Measurements from ENCODE around the gene HOXC6.

Gene HOXC6

DNA sequence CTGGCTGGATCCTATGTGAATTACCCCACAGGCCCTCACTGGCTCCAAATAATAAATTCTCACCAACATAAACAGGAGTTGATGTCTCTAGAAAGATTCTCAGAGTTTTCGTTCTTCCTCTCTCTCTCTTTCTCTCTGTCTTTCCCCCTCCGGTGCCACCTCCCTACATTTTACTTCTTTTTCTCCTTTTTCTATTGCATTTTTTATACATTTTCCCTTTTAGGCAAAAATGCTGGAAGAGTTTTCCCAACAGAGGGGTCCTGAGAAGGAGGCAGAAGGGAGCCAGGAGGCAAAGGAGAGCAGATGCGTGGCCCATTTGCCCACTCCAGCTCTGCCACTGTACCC lies 826 bp upstream of the HOXC6 start:
- Histone ChIP-seq H2BK12ac (ENCODE audit: low read length in 2 of 2) (peak overlapping the region; percentile 21 to 28), H3K23ac (ENCODE audit: low read length in 2 of 2) (no peak overlapping the region), H2BK120ac (ENCODE audit: low read depth, low read length) (peak overlapping the region; percentile 92), H3K4me3 (ENCODE audit: insufficient read depth in 1 of 2, low read depth in 1 of 2, low read length in 2 of 2) (peak overlapping the region in 1 of 2 experiments; percentile 86), H3K36me3 (ENCODE audit: control insufficient read depth in 1 of 2, insufficient read depth in 2 of 2, low read depth in 1 of 2, low read length in 2 of 2) (peaks cover 7 to 18% of the 10 kb centered on the region in 2 experiments), H3K9me3 (ENCODE audit: control insufficient read depth, low read length) (no peaks in the 10 kb centered on the region), H2AFZ (ENCODE audit: low read depth, low read length) (no peak overlapping the region), H3K18ac (ENCODE audit: low read depth in 1 of 2, low read length in 2 of 2) (peak overlapping the region; percentile 52 to 79), H3K4me2 (ENCODE audit: low read length, poor library complexity, severe bottlenecking) (peak overlapping the region; percentile 62), H3K9ac (ENCODE audit: low read length) (peak overlapping the region; percentile 96), H2BK15ac (ENCODE audit: low read depth, poor library complexity, severe bottlenecking) (no peak overlapping the region), H2AK5ac (ENCODE audit: low read length, severe bottlenecking) (peak overlapping the region; percentile 92), H3K27ac (ENCODE audit: low read length, poor library complexity, severe bottlenecking) (peak overlapping the region; percentile 90), H3K14ac (ENCODE audit: low read length in 2 of 2) (peak overlapping the region in 1 of 2 experiments; percentile 36), H3K4ac (ENCODE audit: low read depth in 1 of 2, low read length in 2 of 2) (peak overlapping the region in 1 of 2 experiments; percentile 79), H3K27me3 (ENCODE audit: control insufficient read depth in 1 of 2, insufficient read depth in 1 of 2, low read length in 2 of 2) (peaks cover 0 to 3% of the 10 kb centered on the region in 2 experiments), H3K79me1 (replicated peaks; ENCODE audit: low read length, poor library complexity, severe bottlenecking) (no peaks in the 10 kb centered on the region), H3K4me1 (ENCODE audit: control insufficient read depth, insufficient read depth, low read depth, low read length) (peaks cover 41% of the 10 kb centered on the region), H4K8ac (ENCODE audit: low read length) (peak overlapping the region; percentile 7), H4K91ac (ENCODE audit: low read length) (peak overlapping the region; percentile 34), H2BK5ac (ENCODE audit: low read depth, low read length, poor library complexity, severe bottlenecking) (peak overlapping the region; percentile 92)
- no peak for DNase-seq
- 19% methylated on average over 3 of the region's 3 CpGs for WGBS

DNA sequence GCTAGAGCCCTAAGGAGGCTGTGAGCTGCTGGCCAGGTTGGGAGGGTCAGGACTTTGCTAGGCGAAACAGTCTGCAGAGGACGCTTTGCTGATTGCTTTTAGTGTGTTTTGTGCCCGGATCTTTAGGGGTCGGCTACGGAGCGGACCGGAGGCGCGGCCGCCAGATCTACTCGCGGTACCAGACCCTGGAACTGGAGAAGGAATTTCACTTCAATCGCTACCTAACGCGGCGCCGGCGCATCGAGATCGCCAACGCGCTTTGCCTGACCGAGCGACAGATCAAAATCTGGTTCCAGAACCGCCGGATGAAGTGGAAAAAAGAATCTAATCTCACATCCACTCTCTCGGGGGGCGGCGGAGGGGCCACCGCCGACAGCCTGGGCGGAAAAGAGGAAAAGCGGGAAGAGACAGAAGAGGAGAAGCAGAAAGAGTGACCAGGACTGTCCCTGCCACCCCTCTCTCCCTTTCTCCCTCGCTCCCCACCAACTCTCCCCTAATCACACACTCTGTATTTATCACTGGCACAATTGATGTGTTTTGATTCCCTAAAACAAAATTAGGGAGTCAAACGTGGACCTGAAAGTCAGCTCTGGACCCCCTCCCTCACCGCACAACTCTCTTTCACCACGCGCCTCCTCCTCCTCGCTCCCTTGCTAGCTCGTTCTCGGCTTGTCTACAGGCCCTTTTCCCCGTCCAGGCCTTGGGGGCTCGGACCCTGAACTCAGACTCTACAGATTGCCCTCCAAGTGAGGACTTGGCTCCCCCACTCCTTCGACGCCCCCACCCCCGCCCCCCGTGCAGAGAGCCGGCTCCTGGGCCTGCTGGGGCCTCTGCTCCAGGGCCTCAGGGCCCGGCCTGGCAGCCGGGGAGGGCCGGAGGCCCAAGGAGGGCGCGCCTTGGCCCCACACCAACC lies 1.5 kb downstream of the HOXC6 start:
- DNase-seq, result peak; percentile 56
- Histone ChIP-seq H3K36me3 (ENCODE audit: control insufficient read depth in 1 of 2, insufficient read depth in 2 of 2, low read depth in 1 of 2, low read length in 2 of 2) (peaks cover 7 to 23% of the 10 kb centered on the region in 2 experiments), H3K14ac (ENCODE audit: low read length in 2 of 2) (peak overlapping the region in 1 of 2 experiments; percentile 85), H2BK12ac (ENCODE audit: low read length in 2 of 2) (peak overlapping the region; percentile 6 to 74), H2BK5ac (ENCODE audit: low read depth, low read length, poor library complexity, severe bottlenecking) (peak overlapping the region; percentile 83), H4K8ac (ENCODE audit: low read length) (peak overlapping the region; percentile 84), H3K27ac (ENCODE audit: low read length, poor library complexity, severe bottlenecking) (peak overlapping the region; percentile 70), H3K18ac (ENCODE audit: low read depth in 1 of 2, low read length in 2 of 2) (peak overlapping the region; percentile 50 to 90), H3K27me3 (ENCODE audit: control insufficient read depth in 1 of 2, insufficient read depth in 1 of 2, low read length in 2 of 2) (peaks cover 0 to 3% of the 10 kb centered on the region in 2 experiments), H2BK120ac (ENCODE audit: low read depth, low read length) (peak overlapping the region; percentile 97), H3K4me1 (ENCODE audit: control insufficient read depth, insufficient read depth, low read depth, low read length) (peaks cover 41% of the 10 kb centered on the region), H3K4me3 (ENCODE audit: insufficient read depth in 1 of 2, low read depth in 1 of 2, low read length in 2 of 2) (peak overlapping the region; percentile 57 to 86), H3K9ac (ENCODE audit: low read length) (peak overlapping the region; percentile 96), H2AFZ (ENCODE audit: low read depth, low read length) (no peak overlapping the region), H2AK5ac (ENCODE audit: low read length, severe bottlenecking) (peak overlapping the region; percentile 96), H2BK15ac (ENCODE audit: low read depth, poor library complexity, severe bottlenecking) (peak overlapping the region; percentile 80), H3K9me3 (ENCODE audit: control insufficient read depth, low read length) (no peaks in the 10 kb centered on the region), H3K4ac (ENCODE audit: low read depth in 1 of 2, low read length in 2 of 2) (peak overlapping the region; percentile 57 to 92), H3K23ac (ENCODE audit: low read length in 2 of 2) (peak overlapping the region in 1 of 2 experiments; percentile 40), H3K79me1 (replicated peaks; ENCODE audit: low read length, poor library complexity, severe bottlenecking) (peaks cover 3% of the 10 kb centered on the region), H3K4me2 (ENCODE audit: low read length, poor library complexity, severe bottlenecking) (peak overlapping the region; percentile 86), H4K91ac (ENCODE audit: low read length) (peak overlapping the region; percentile 78)
- WGBS, result 8% methylated on average over 48 of the region's 53 CpGs

DNA sequence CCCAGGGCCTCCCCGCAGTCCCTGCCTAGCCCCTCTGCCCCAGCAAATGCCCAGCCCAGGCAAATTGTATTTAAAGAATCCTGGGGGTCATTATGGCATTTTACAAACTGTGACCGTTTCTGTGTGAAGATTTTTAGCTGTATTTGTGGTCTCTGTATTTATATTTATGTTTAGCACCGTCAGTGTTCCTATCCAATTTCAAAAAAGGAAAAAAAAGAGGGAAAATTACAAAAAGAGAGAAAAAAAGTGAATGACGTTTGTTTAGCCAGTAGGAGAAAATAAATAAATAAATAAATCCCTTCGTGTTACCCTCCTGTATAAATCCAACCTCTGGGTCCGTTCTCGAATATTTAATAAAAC lies 2.2 kb downstream of the HOXC6 start:
- WGBS, result 51% methylated on average over 2 of the region's 7 CpGs
- Histone ChIP-seq H3K79me1 (replicated peaks; ENCODE audit: low read length, poor library complexity, severe bottlenecking) (peaks cover 7% of the 10 kb centered on the region), H2BK15ac (ENCODE audit: low read depth, poor library complexity, severe bottlenecking) (peak overlapping the region; percentile 80)

DNA sequence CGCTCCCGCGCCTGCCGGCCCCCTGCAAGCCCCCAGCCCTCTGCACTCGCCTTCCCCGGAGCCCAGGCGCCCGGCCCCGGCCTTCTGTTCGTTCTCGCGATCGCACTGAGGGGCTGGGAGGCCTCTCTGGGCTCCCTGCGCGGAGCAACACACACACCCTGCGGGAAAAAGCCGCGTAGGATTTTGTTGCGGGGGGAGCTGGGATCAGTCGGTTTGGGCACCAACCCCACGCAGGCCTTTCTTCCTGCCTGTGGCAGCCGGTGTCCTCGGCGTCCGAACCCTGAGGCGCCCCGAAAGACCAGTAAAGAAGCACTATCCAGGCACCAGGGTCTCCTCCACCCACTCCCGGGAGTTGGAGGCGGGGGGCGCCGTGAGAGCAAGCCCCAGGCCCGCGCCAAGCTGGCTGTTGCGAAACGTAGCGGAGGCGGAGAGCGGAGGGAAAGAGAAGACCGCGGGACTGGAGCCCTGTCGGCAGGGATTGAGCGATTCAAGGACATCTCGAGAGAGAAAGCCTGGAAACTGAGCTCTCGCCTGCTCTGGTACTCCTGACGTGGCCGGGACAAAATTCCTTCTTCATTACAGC lies 2.7 kb downstream of the HOXC6 start:
- Histone ChIP-seq H3K9ac (ENCODE audit: low read length) (peak overlapping the region; percentile 96), H2BK12ac (ENCODE audit: low read length in 2 of 2) (peak overlapping the region in 1 of 2 experiments; percentile 19), H3K27ac (ENCODE audit: low read length, poor library complexity, severe bottlenecking) (peak overlapping the region; percentile 69), H2BK5ac (ENCODE audit: low read depth, low read length, poor library complexity, severe bottlenecking) (peak overlapping the region; percentile 73), H3K4me2 (ENCODE audit: low read length, poor library complexity, severe bottlenecking) (peak overlapping the region; percentile 64), H3K36me3 (ENCODE audit: control insufficient read depth in 1 of 2, insufficient read depth in 2 of 2, low read depth in 1 of 2, low read length in 2 of 2) (peaks cover 7 to 25% of the 10 kb centered on the region in 2 experiments), H4K8ac (ENCODE audit: low read length) (peak overlapping the region; percentile 96), H3K9me3 (ENCODE audit: control insufficient read depth, low read length) (no peaks in the 10 kb centered on the region), H3K23ac (ENCODE audit: low read length in 2 of 2) (peak overlapping the region in 1 of 2 experiments; percentile 25), H3K79me1 (replicated peaks; ENCODE audit: low read length, poor library complexity, severe bottlenecking) (peaks cover 11% of the 10 kb centered on the region), H2BK15ac (ENCODE audit: low read depth, poor library complexity, severe bottlenecking) (peak overlapping the region; percentile 88), H3K18ac (ENCODE audit: low read depth in 1 of 2, low read length in 2 of 2) (peak overlapping the region; percentile 79 to 98), H3K14ac (ENCODE audit: low read length in 2 of 2) (peak overlapping the region; percentile 44 to 53), H4K91ac (ENCODE audit: low read length) (peak overlapping the region; percentile 88), H3K4me3 (ENCODE audit: insufficient read depth in 1 of 2, low read depth in 1 of 2, low read length in 2 of 2) (peak overlapping the region; percentile 52 to 86), H2AFZ (ENCODE audit: low read depth, low read length) (no peak overlapping the region), H3K4ac (ENCODE audit: low read depth in 1 of 2, low read length in 2 of 2) (peak overlapping the region; percentile 60 to 97), H2BK120ac (ENCODE audit: low read depth, low read length) (peak overlapping the region; percentile 85), H3K27me3 (ENCODE audit: control insufficient read depth in 1 of 2, insufficient read depth in 1 of 2, low read length in 2 of 2) (no peaks in the 10 kb centered on the region), H2AK5ac (ENCODE audit: low read length, severe bottlenecking) (peak overlapping the region; percentile 79), H3K4me1 (ENCODE audit: control insufficient read depth, insufficient read depth, low read depth, low read length) (peaks cover 45% of the 10 kb centered on the region)
- WGBS, result 7% methylated on average over 41 of the region's 46 CpGs
- peak; percentile 92 for DNase-seq

More for the DNA sequence above, 2.2 kb downstream of the HOXC6 start:
- peak overlapping the region; percentile 51 for H2AK5ac ChIP-seq (ENCODE audit: low read length, severe bottlenecking)
- no peak overlapping the region for H3K4ac ChIP-seq (ENCODE audit: low read depth in 1 of 2, low read length in 2 of 2)
- H3K14ac ChIP-seq (ENCODE audit: low read length in 2 of 2), result no peak overlapping the region
- DNase-seq, result peak; percentile 50
- H3K27me3 ChIP-seq (ENCODE audit: control insufficient read depth in 1 of 2, insufficient read depth in 1 of 2, low read length in 2 of 2), result peaks cover 0 to 3% of the 10 kb centered on the region in 2 experiments
- H2BK12ac ChIP-seq (ENCODE audit: low read length in 2 of 2), result no peak overlapping the region
- peaks cover 7 to 25% of the 10 kb centered on the region in 2 experiments for H3K36me3 ChIP-seq (ENCODE audit: control insufficient read depth in 1 of 2, insufficient read depth in 2 of 2, low read depth in 1 of 2, low read length in 2 of 2)
- peak overlapping the region; percentile 78 for H4K91ac ChIP-seq (ENCODE audit: low read length)
- no peak overlapping the region for H2AFZ ChIP-seq (ENCODE audit: low read depth, low read length)
- peak overlapping the region; percentile 75 for H2BK120ac ChIP-seq (ENCODE audit: low read depth, low read length)
- H3K4me1 ChIP-seq (ENCODE audit: control insufficient read depth, insufficient read depth, low read depth, low read length), result peaks cover 43% of the 10 kb centered on the region
- peak overlapping the region; percentile 64 for H3K4me2 ChIP-seq (ENCODE audit: low read length, poor library complexity, severe bottlenecking)
- peak overlapping the region in 1 of 2 experiments; percentile 86 for H3K4me3 ChIP-seq (ENCODE audit: insufficient read depth in 1 of 2, low read depth in 1 of 2, low read length in 2 of 2)
- peak overlapping the region; percentile 83 for H2BK5ac ChIP-seq (ENCODE audit: low read depth, low read length, poor library complexity, severe bottlenecking)
- peak overlapping the region; percentile 84 for H4K8ac ChIP-seq (ENCODE audit: low read length)
- H3K18ac ChIP-seq (ENCODE audit: low read depth in 1 of 2, low read length in 2 of 2), result peak overlapping the region in 1 of 2 experiments; percentile 73
- H3K23ac ChIP-seq (ENCODE audit: low read length in 2 of 2), result no peak overlapping the region
- peak overlapping the region; percentile 48 for H3K27ac ChIP-seq (ENCODE audit: low read length, poor library complexity, severe bottlenecking)
- H3K9ac ChIP-seq (ENCODE audit: low read length), result peak overlapping the region; percentile 96
- H3K9me3 ChIP-seq (ENCODE audit: control insufficient read depth, low read length), result no peaks in the 10 kb centered on the region

All from mesenchymal stem cell (in vitro differentiated cells and primary cell).